Activated CD4-positive, alpha-beta T cell treated with anti-CD3 and anti-CD28 coated beads, Interleukin-2, amount 50 U/mL, for 48 hours (primary cell): ENCODE data around the gene CCR5AS.
A peak's percentile ranks its signal among the peaks of the same experiment; 100 is the strongest.

Source experiments
- DNase-seq, 2 experiments: peaks; one replicate each; pipeline ENCODE4 v3.0.0-alpha.2; 2020

CCR5AS gene

DNA sequence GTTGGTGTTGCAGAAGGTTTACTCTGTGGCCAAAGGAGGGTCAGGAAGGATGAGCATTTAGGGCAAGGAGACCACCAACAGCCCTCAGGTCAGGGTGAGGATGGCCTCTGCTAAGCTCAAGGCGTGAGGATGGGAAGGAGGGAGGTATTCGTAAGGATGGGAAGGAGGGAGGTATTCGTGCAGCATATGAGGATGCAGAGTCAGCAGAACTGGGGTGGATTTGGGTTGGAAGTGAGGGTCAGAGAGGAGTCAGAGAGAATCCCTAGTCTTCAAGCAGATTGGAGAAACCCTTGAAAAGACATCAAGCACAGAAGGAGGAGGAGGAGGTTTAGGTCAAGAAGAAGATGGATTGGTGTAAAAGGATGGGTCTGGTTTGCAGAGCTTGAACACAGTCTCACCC lies 32.1 kb downstream of the CCR5AS start:
- no peak for DNase-seq

- DNase-seq = no peak
These were observed 34.1 kb downstream of the CCR5AS start for GRCh38 chr3:46372492-46373359.

DNA sequence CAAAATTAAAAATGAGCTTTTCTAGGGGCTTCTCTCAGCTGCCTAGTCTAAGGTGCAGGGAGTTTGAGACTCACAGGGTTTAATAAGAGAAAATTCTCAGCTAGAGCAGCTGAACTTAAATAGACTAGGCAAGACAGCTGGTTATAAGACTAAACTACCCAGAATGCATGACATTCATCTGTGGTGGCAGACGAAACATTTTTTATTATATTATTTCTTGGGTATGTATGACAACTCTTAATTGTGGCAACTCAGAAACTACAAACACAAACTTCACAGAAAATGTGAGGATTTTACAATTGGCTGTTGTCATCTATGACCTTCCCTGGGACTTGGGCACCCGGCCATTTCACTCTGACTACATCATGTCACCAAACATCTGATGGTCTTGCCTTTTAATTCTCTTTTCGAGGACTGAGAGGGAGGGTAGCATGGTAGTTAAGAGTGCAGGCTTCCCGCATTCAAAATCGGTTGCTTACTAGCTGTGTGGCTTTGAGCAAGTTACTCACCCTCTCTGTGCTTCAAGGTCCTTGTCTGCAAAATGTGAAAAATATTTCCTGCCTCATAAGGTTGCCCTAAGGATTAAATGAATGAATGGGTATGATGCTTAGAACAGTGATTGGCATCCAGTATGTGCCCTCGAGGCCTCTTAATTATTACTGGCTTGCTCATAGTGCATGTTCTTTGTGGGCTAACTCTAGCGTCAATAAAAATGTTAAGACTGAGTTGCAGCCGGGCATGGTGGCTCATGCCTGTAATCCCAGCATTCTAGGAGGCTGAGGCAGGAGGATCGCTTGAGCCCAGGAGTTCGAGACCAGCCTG lies 35.1 kb downstream of the CCR5AS start:
- DNase-seq = no peak

DNA sequence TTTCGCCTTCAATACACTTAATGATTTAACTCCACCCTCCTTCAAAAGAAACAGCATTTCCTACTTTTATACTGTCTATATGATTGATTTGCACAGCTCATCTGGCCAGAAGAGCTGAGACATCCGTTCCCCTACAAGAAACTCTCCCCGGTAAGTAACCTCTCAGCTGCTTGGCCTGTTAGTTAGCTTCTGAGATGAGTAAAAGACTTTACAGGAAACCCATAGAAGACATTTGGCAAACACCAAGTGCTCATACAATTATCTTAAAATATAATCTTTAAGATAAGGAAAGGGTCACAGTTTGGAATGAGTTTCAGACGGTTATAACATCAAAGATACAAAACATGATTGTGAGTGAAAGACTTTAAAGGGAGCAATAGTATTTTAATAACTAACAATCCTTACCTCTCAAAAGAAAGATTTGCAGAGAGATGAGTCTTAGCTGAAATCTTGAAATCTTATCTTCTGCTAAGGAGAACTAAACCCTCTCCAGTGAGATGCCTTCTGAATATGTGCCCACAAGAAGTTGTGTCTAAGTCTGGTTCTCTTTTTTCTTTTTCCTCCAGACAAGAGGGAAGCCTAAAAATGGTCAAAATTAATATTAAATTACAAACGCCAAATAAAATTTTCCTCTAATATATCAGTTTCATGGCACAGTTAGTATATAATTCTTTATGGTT lies 35.9 kb downstream of the CCR5AS start, which contains the start of gene CCR5:
Gene CCR5 (plus strand): TSS at position 108 of the 680 bp plus-strand sequence. CDS start 1,957 bp downstream, outside the sequence.
- DNase-seq = no peak

GRCh38 chr3:46369675-46370132 lies 37.2 kb downstream of the CCR5AS start:
- DNase-seq = peak; percentile 46 to 57

GRCh38 chr3:46369151-46369550 lies 37.7 kb downstream of the CCR5AS start:
- no peak for DNase-seq

DNA sequence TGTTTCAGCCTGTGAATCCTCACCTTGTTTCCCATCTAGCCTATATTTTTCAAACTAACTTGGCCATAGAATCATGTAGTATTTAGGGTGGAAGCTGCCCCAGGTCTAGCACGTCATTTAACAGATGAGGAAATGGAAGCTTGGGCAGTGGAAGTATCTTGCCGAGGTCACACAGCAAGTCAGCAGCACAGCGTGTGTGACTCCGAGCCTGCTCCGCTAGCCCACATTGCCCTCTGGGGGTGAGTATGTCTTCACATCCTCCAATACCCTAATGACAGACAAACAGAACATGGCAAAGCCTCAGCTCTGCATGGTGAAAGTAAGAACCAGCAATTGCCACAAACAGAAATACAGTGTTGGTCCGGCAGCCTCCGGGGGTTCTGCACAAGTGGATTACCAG lies 38.3 kb downstream of the CCR5AS start:
- DNase-seq = peak; percentile 50 to 66

GRCh38 chr3:46367811-46368210 lies 39.1 kb downstream of the CCR5AS start:
- no peak for DNase-seq

- no peak for DNase-seq
These were observed 40.9 kb downstream of the CCR5AS start for GRCh38 chr3:46365737-46366524.

- no peak for DNase-seq
These were observed 41.8 kb downstream of the CCR5AS start for GRCh38 chr3:46365041-46365440.

GRCh38 chr3:46361408-46362283 lies 45.2 kb downstream of the CCR5AS start:
- no peak for DNase-seq

- DNase-seq = no peak
These were observed 46.0 kb downstream of the CCR5AS start for GRCh38 chr3:46360907-46361306.

DNA sequence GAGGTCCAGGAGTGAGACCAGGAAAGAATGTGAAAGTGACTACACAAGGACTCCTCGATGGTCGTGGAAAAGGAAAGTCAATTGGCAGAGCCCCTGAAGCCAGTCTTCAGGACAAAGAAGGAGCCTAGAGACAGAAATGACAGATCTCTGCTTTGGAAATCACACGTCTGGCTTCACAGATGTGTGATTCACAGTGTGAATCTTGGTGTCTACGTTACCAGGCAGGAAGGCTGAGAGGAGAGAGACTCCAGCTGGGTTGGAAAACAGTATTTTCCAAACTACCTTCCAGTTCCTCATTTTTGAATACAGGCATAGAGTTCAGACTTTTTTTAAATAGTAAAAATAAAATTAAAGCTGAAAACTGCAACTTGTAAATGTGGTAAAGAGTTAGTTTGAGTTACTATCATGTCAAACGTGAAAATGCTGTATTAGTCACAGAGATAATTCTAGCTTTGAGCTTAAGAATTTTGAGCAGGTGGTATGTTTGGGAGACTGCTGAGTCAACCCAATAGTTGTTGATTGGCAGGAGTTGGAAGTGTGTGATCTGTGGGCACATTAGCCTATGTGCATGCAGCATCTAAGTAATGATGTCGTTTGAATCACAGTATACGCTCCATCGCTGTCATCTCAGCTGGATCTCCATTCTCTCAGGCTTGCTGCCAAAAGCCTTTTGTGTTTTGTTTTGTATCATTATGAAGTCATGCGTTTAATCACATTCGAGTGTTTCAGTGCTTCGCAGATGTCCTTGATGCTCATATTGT lies 47.0 kb downstream of the CCR5AS start:
- no peak for DNase-seq

DNA sequence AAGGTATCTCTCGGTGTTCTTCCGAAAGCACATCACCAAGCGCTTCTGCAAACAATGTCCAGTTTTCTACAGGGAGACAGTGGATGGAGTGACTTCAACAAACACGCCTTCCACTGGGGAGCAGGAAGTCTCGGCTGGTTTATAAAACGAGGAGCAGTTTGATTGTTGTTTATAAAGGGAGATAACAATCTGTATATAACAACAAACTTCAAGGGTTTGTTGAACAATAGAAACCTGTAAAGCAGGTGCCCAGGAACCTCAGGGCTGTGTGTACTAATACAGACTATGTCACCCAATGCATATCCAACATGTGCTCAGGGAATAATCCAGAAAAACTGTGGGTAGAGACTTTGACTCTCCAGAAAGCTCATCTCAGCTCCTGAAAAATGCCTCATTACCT lies 48.4 kb downstream of the CCR5AS start:
- no peak for DNase-seq

DNA sequence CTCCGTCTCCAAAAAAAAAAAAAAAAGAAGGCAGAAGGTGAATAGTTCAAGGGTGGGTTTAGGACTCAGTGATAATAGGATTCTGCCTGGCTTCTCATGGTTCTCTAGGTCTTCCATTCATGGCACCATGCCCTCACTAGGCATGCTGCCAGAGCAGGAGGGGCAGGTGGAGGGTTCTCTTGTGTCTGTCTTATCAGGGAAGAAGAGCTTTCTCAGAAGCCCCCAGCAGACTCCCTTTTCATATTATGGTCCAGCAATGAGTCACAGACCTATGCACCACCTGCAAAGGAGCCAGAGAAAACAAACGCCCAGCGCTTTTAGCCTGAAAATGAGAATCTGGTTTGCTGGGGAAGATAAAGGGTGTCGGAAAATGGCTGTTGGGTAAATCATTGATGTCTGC lies 50.0 kb downstream of the CCR5AS start:
- no peak for DNase-seq

GRCh38 chr3:46356276-46356675 lies 50.6 kb downstream of the CCR5AS start:
- DNase-seq = no peak

- no peak for DNase-seq
These were observed 51.9 kb downstream of the CCR5AS start for GRCh38 chr3:46354984-46355383.

GRCh38 chr3:46354478-46354877 lies 52.4 kb downstream of the CCR5AS start:
- DNase-seq = no peak

- peak in 1 of 2 experiments; percentile 38 for DNase-seq
These were observed 53.0 kb downstream of the CCR5AS start, which contains the start of gene CCR2 for GRCh38 chr3:46353647-46354410. CCR2 (plus strand) TSS chr3:46354111; CDS start chr3:46357528, 3,417 bp downstream.

- DNase-seq = no peak
These were observed 53.8 kb downstream of the CCR5AS start for GRCh38 chr3:46353090-46353489.
